GM12891 (cell line): Measurements from ENCODE around the gene ERAS.

Source experiments
- PAX5 ChIP-seq: IDR thresholded peaks from 2 replicates; pipeline ENCODE4 v1.6.1; 2011; ENCODE audit warnings: low read length, moderate library complexity, mild to moderate bottlenecking; ENCODE audit not compliant: insufficient read depth, severe bottlenecking
- POLR2A ChIP-seq: IDR thresholded peaks from 2 replicates; pipeline ENCODE4 v1.6.1; 2011; ENCODE audit warnings: low read depth, low read length, control low read depth
- POLR2AphosphoS5 ChIP-seq: IDR thresholded peaks from 2 replicates; pipeline ENCODE4 v1.6.1; 2011; ENCODE audit warnings: low read depth, low read length, control low read depth
- SPI1 ChIP-seq: IDR thresholded peaks from 2 replicates; pipeline ENCODE4 v1.6.1; 2011; ENCODE audit warnings: low read depth, low read length, control low read depth
- TAF1 ChIP-seq: IDR thresholded peaks from 2 replicates; pipeline ENCODE4 v1.6.1; 2011; ENCODE audit warnings: low read depth, low read length, control low read depth

GRCh38 chrX:48786341-48786800, 39.9 kb upstream of the ERAS start, which contains the start of gene GATA1:
- TF ChIP-seq POLR2A (no peak), POLR2AphosphoS5 (no peak), SPI1 (no peak), TAF1 (no peak), PAX5 (no peak)
